ENCODE results near the gene IFT88.
A peak's percentile ranks its signal among the peaks of the same experiment; 100 is the strongest.

The IFT88 gene, protein sequence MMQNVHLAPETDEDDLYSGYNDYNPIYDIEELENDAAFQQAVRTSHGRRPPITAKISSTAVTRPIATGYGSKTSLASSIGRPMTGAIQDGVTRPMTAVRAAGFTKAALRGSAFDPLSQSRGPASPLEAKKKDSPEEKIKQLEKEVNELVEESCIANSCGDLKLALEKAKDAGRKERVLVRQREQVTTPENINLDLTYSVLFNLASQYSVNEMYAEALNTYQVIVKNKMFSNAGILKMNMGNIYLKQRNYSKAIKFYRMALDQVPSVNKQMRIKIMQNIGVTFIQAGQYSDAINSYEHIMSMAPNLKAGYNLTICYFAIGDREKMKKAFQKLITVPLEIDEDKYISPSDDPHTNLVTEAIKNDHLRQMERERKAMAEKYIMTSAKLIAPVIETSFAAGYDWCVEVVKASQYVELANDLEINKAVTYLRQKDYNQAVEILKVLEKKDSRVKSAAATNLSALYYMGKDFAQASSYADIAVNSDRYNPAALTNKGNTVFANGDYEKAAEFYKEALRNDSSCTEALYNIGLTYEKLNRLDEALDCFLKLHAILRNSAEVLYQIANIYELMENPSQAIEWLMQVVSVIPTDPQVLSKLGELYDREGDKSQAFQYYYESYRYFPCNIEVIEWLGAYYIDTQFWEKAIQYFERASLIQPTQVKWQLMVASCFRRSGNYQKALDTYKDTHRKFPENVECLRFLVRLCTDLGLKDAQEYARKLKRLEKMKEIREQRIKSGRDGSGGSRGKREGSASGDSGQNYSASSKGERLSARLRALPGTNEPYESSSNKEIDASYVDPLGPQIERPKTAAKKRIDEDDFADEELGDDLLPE

DNA sequence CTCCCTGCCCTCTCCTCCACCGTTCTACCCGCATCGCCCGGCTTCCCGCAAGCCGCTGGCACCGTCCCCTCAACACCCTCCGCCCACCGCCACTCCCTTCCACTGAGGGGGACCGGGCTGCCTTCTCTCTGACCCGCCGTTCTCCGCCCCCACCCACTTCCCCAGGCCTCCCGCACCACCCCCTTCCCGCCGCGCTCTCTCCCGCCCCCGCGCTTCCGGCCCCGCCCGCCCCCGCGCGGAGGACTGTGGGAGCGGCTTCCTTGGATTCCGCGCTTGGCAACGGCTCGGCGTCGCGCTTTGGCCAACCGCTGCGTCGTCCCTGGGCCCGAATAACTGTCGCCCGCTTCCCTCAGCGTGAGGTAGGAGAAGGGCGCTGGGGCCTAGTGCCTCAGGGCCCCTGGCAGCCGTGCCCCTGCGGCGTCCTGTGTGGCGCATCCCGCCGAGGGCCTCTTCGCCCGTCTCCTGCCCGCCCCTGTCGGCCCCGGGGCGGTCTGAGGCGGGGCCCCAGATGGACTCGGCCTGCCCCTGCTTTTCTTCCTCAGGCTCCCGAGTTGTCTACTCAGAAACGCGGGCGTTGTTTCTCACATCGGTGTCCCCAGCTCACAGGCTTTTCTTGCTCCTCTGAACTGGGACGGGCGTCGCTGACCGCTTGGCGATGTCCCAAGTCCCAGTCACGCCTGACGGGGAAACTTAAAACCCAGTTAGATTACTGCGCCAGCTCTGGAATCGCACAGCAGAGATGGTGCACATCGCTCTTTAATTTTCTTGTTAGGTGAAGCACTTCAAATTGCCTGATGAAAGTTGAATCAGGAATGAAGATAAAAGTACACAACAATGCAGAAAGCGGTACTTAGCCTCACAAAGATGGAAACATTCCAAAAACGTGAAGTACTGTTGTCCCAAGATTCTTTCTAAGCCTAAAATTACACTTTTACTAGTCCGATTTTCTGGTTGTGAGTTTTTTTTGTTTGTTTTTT, at the start of gene IFT88:
TSS of gene IFT88 (plus strand) at position 260 of the 977 bp plus-strand sequence. CDS start 7,229 bp downstream, outside the sequence.
- DNase-seq (ENCODE audit: low read depth), result peak; percentile 35

DNA sequence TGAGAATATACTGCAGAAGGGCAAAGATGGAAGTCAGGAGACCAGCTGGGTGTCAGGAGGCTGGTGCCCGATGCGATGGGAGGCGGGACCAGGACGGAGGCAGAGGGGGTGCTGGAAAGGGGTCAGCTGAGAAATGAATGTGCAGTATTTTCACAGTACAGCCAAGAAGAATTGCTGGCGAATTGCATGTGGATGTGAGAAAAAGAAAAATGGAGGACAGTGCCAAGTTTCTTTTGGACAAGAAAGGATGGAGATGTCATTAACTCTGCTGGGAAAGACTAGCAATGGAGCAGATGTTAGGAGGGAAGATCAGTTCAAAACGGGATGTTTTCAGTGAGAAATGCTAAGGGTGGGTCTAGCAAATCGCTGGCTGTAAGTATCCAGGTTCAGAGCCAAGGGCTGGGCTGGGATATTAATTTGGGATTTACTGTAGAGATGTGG, 48.3 kb upstream of the IFT88 start:
- DNase-seq (ENCODE audit: low read depth), result no peak

DNA sequence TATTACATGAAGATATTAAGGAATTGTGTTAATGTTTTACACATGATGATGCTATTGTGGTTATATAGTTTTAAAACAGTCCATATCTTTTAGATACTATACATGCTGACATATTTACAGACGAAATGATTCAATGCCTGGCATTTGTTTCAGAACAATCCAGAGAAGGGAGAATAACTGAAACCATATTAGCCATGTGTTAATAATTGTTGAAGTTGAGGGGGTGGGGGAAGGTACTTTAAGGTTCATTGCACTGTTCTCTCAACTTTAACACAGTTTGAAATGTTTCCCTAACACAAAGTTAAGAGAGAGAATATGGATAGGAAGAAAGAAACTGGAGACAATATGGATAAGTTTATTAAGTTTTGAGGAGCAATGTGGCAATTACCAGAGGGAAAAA, 47.1 kb upstream of the IFT88 start:
- DNase-seq (ENCODE audit: low read depth), result no peak

DNA sequence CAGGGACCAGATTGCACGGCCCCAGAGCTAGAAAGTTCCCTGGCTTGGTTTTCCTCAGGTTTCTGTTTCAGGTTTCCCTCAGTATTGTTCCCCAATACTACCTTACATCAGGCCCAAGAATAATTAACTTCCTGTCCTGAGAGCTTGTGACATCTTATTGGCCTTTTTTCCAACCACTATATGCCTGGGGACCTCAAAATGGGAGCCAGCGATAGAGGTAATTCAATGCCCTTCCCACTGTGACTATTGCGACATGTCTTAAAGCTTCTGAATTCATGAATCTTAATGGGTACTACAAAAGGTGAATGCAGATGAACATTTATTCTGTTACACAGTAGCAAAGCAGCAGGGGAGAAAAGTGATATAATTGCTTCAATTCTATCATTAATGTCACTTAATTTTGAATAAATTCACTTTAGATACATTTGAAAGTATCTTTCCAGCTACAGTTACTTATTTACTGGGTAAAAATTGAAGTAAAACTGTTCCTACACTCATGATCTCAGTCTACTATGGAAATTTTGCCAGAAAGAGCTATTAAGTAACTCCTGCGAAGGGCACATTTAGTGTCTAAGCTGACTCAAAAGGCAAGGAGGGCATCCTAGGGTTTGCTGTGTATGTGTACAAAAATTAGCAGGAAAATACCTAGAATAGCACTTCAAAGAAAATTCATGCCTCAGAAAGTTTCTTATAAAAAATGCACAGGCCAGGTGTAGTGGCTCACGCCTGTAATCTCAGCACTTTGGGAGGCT, 45.4 kb upstream of the IFT88 start:
- no peak for DNase-seq (ENCODE audit: low read depth)

DNA sequence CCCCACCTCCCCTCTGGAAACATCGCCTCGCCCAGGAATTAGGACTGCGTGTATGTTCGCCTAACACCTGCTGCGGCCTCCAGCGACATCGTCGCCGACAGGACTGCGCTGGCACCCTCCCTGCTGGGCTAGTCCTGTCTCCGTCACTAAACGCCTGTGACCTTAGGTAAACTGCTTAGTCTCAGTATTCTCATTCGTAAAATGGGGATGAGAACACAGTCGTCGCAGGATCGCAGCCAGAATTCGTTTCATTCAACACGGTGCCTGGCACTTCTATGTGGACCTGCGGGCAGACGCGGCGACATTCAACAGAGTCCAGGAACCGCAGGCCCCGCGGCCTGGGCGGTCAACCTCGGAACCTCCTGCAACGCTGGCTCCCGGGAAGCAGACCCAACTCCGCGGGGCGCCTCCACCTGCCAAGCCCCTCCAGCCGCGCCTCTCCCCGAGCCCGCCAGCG, 41.8 kb upstream of the IFT88 start:
- no peak for DNase-seq (ENCODE audit: low read depth)

DNA sequence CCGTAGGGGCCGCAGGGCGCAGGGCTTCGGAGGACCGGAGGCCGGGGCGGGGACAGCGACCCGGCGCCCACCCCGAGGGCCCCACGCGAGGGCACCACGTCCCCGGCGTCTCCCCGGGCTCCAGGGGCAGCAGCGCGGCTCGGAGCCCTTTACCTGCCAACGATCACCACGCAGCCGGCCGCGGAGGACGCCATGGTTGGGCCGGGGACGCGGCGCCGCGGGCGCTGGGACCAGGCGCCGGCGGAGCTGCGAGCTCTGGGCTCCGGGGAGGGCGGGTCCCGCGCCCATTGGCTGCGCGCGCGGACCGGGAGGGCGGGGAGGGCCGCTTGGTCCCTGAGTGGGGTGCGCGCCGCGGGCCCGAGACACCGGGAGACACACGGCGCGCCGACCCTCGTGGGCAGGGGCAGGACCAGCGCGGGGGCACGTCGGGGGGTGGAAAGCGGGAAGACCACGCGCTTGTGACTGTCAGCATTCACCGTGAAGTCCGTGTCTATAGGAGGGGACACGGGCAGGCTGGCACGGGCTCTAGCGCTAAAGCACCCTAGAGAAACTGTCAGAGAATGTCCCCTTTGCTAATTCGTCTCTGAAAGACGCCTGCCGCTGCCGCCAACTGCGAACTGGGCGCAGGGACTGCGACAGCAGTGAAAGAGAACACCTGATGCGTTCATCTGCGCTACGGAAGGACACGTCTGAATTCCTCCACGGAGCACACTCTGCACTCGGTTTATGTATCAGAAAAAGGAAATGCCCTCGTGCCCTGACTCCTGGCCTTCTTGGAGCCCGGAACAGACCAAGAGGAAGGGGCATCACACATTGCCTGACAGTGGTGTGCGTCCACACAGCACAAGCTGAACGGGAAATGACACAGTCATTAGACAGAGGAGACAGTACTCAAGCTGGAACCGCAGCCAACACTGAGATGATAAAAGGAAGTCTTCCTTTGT, 41.1 kb upstream of the IFT88 start, which contains the start of gene CRYL1:
TSS of gene CRYL1 (minus strand) at position 257 of the 944 bp plus-strand sequence. CDS start at position 194, 63 bp downstream.
- DNase-seq (ENCODE audit: low read depth), result no peak

DNA sequence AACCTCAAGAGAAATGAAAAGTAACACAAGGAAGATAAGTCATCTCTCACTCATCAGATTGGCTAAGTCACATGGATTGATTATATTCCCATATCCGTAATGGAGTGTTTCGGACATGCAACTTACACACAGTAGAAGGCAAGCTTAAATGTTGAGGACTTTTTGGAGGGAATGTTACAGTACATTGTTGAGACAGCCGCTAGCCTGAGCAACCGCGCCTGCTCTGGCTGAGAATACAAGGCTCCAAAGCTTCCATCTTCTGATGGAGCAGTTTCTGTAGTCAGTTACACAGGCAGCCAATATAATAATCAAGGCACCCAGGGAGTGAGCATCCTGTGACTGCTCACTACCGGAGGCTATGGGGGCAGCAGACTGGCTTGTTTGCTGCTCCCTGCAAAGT, 40.3 kb upstream of the IFT88 start:
- no peak for DNase-seq (ENCODE audit: low read depth)

DNA sequence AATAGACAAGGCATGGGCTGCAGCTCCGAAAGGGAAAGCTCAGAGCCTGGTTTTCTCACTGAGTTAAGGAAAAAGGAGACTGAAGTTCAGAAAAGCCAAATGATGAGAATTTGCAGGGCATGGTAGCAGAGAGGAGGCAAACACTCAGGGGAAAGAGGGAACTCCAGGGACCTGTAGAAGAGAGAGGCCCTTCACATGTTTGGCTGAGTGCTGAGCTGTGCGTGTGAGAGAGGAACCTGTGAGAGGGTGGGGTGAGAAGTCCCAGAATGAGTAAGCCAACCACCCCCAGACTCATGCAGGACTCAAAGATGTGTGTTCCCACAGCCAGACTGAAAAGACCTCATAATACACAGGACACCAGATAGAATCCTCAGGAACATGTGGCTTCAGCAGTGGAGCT, 38.5 kb upstream of the IFT88 start:
- DNase-seq (ENCODE audit: low read depth), result no peak

DNA sequence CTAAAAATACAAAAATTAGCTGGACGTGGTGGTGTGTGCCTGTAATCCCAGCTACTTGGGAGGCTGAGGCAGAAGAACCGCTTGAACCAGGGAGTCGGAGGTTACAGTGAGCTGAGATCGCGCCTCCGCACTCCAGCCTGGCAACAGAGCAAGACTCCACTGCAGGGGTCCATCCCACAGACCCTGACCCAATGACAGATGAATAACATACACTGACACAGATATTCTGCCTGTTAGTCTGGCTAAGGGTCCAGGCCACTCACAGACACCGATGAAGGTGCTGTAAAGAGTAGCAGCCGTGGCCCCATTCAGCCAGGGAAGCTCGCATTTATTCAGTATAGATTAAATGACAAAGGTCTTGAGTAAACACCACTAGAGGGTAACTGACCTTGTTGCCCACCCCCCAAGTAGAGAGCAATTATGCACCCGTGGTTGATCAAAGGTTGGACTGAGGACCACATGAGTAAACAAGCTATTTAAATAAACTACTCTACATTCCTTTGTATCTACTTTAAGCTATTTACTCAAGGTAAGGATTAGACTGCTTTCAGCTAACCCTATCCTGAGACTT, 32.8 kb upstream of the IFT88 start:
- DNase-seq (ENCODE audit: low read depth), result no peak

DNA sequence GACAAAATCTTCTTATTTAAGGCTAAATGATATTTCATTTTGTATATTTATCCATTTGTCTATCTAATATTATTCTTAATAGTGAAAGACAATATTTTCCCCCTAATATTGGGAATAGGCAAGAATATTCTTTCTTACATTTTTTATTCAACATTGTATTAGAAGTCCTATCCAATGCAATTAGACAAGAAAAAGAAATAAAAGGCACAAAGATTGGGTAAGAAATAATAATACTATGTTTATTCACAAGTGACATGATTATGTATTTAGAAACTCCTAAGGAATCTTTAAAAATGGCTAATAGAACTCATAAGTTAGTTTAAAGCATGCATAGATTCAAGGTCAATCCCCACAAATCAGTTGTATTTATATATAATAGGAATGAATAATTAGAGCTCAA, 30.0 kb upstream of the IFT88 start:
- DNase-seq (ENCODE audit: low read depth), result no peak

DNA sequence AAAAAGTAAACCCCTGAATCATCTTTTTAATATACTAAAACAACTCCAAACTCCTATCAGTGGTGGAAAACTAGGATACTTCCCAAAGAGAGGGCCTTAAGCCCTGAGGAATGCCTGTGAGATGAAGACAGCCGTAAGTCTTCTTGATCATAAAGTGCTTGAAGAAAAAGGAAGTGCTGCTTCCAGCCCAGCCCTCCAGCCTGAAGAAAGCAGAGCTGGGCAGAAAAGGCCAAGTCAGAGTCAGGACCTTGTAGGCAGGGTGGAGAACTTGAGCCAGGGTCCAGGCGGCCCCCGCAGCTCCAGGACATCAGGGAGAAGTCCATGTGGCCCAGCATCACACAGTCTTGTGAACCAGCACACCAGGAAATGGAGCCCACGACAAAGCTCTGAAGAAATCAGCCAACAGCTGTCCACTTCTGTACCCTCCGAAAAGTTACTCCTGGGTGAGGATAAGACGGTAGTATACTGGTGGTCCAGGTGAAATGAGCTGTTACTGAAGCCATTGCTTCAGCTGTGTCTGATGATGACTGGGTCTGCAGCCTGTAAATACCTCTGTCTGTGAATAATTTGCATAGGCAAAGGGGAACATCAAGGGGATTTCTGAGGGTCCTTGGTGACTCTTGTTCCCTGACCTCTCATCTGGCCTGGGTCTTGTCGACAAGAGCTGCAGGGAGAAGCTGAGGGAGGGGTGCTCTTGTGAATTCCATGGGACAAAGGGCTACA, 22.6 kb upstream of the IFT88 start:
- no peak for DNase-seq (ENCODE audit: low read depth)

DNA sequence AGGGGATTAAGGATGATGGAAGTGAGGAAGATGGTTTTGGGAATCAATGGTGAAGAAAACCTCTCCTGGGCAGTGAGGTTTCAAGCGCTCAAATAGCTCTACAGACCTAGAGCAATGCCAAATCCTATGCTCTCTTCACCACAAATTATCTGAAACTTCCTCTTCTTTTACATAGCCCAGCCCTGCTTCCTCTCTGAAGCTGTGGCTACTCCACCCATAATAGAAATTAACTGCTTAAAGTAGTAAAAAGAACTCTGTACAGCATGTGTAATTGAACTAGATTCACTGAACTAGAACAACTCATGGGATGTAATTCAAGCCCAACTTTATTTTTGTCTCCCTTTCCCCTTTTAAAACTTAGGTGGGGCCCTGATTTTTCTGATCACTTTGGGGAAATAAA, 20.4 kb upstream of the IFT88 start:
- no peak for DNase-seq (ENCODE audit: low read depth)

DNA sequence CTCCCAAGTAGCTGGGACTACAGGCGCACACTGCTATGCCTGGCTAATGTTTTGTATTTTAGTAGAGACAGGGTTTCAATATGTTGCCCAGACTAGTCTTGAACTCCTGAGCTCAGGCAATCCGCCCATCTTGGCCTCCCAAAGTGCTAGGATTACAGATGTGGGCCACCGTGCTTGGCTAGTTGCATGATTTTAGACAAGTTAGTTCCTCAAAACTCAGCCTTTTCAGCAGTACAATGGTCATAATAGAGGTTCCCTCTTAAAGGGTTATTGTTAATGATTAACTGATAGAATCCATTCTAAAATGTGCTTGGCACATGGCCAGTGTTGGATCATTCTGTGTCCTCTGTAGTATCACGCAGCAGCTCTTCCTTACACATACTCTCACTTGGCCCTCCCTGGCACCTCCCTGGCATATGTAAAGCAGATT, 19.5 kb upstream of the IFT88 start:
- no peak for DNase-seq (ENCODE audit: low read depth)

DNA sequence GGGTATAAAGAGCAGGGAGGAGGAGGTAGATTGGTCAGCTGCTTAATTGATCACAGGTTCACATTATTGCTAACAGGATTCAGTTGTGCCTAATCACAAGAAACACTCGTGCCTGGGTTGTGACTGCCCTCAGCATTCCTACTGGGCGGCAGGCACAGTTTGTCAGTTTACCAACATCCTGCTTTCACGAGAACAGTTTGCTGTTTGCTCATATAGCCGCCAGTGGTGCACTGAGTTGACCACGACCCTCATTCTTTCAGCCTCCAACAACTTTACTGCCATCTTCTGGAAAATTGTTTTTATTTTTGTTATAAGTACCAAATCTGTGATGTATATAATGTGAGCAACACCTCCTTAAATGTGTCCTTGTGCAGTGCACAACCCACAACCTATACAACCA, 16.2 kb upstream of the IFT88 start:
- DNase-seq (ENCODE audit: low read depth), result no peak

DNA sequence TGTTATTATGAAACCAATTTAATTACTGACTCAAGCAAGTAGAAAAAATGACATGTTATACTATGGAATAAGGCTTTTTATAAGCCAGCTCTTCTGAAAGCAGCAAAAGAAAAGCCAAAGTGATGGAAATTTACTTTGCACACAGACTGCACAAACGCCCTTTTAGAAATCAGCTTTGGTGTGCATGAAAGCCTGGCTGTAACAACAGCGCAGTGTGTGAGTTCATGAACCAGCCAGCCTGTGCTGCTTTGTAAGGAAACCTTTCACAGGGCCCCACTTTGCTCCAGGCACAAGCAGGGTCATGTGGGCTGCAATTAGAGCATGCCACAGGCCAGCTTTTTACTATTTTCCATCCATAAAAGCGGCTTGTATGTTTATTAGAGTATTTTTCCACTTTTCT, 13.6 kb upstream of the IFT88 start:
- no peak for DNase-seq (ENCODE audit: low read depth)

DNA sequence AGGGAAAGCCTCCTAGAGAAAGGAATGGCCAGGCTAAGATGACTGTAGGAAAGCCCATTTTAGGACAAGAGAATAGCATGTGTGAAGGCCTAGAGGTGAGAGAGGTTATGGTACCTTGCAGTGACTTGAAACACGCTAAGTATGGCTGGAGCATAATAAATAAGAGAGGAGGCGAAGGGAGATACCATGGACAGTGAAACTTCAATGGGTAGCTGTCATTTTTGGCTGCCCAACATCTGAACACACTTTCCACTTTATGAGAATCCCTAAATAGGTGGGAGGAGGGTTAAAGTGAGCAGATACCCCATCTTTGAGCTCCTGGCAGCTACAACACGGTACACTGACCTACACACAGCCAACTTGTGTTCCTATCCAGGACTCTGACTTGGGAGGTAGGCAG, 8.0 kb upstream of the IFT88 start:
- DNase-seq (ENCODE audit: low read depth), result no peak

DNA sequence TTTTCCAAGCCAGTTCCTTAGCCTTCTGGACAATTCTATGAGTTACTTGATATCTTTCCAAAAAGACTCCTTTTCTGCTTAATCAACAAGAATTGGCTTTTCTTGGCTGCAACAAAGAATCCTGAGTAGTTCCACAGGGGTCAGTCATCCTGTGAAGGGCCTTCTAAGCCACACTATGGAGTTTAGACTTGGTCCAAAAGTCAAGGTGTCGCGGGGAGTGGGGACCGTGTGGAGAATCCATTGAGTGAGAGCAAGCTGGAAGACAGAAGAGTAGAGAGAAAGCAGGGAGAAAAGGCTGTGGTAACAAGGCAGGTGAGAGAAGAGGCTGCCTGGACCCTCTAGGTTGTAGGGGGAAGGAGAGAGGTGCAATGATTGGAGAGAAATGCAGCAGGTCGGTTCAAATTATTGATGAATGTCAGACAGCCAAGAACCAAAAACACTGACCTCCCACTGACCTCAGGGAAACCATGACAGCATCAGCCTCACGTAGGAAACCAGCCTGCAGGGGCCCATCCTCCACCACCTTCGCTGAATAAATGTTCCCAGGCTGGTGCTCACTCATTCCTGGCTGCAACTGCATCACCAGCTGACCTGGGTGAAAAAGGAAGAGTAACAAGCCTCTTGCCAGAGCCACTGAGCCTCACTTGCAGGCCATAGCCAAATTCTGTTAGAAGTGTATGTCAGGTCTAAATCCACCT, 7.1 kb upstream of the IFT88 start:
- DNase-seq (ENCODE audit: low read depth), result no peak

DNA sequence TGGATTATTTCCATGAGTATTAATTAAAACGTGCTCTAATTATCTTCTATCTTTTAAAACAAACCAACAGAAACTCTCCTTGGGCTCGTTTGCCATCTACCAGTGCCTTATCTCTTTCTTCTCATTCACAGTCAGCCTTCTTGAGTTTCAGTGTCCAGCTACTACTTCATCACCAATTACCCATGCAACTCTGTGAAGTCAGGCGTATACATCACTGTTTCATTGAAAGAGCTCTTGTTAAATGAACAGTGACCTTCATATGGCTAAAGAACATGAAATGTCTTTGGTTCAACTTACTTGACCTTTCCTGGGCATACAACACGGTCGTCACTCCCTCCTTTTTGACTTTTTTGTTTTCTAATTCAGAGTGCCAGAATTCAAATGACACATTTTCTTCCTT, 5.2 kb upstream of the IFT88 start:
- no peak for DNase-seq (ENCODE audit: low read depth)

Data from non-pigmented ciliary epithelial cell (primary cell).